AG10803 (cell line): Measurements from ENCODE around the gene MAPRE2.
A peak's percentile ranks its signal among the peaks of the same experiment; 100 is the strongest.

Source experiments
- DNase-seq: peaks from one replicate; pipeline ENCODE4 v3.0.0; 2010; ENCODE audit warnings: low read depth
- H3K4me3 ChIP-seq: 2 replicates; pipeline ENCODE4 v1.5.1; 2011; ENCODE audit warnings: mild to moderate bottlenecking, low read length, control low read depth
- TF ChIP-seq, protein P1 (sequence below): conservative IDR thresholded peaks from 2 replicates; pipeline ENCODE4 v1.5.1; 2011; ENCODE audit warnings: mild to moderate bottlenecking, low read length, control low read depth, inconsistent platforms

Gene MAPRE2

GRCh38 chr18:35176925-35177324 is 135.7 kb downstream of the MAPRE2 start:
- DNase-seq = no peak
- no peak overlapping the region for H3K4me3 ChIP-seq
- TF ChIP-seq, protein P1, sequence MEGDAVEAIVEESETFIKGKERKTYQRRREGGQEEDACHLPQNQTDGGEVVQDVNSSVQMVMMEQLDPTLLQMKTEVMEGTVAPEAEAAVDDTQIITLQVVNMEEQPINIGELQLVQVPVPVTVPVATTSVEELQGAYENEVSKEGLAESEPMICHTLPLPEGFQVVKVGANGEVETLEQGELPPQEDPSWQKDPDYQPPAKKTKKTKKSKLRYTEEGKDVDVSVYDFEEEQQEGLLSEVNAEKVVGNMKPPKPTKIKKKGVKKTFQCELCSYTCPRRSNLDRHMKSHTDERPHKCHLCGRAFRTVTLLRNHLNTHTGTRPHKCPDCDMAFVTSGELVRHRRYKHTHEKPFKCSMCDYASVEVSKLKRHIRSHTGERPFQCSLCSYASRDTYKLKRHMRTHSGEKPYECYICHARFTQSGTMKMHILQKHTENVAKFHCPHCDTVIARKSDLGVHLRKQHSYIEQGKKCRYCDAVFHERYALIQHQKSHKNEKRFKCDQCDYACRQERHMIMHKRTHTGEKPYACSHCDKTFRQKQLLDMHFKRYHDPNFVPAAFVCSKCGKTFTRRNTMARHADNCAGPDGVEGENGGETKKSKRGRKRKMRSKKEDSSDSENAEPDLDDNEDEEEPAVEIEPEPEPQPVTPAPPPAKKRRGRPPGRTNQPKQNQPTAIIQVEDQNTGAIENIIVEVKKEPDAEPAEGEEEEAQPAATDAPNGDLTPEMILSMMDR = no peak

DNA sequence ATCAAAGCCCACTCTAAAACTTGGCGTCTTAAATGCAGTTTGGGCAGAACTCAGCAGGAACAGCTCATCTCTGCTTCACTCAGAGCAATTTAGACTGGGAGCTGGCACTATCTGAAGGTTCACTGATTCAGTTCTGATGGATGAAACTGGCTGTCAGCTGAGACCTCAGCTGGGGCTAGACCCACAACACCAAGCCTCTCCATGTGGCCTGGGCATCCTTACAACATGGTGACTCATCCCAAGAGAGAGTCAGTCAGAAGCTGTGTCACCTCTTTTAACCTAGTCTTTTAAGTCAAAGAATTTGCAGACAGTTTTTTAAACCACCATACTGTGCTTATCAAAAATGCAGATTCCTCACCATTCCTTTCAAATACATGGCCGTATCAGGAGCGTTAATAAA is 137.0 kb downstream of the MAPRE2 start:
- DNase-seq = peak; percentile 62
- TF ChIP-seq, protein P1 = no peak
- no peak overlapping the region for H3K4me3 ChIP-seq

DNA sequence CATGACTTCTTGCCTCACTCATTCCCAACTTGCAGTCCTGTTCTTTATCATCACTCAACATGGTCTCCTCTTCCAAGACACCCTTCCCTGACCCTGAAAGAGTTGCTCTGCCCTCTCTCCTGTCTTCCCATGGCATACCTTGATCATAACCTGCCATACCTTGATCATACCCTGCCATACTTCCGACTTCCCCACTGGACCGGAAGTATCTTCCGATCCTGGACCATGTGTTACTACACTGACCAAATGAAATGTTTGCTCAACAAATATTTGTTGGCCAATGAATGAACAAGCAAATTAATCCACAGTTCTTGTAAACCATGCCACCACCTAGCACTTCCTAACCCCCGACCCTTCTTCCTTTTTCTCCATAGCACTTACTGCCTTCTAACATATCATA is 138.7 kb downstream of the MAPRE2 start:
- H3K4me3 ChIP-seq = no peak overlapping the region
- no peak for DNase-seq
- TF ChIP-seq, protein P1 = no peak

- no peak overlapping the region for H3K4me3 ChIP-seq
- TF ChIP-seq, protein P1 = no peak
- DNase-seq = no peak
Measured at GRCh38 chr18:35180455-35180854, 139.2 kb downstream of the MAPRE2 start.

- DNase-seq = peak; percentile 79
- TF ChIP-seq, protein P1 = no peak
- no peak overlapping the region for H3K4me3 ChIP-seq
Measured at GRCh38 chr18:35182151-35182550, 140.9 kb downstream of the MAPRE2 start.

- TF ChIP-seq, protein P1 = no peak
- no peak overlapping the region for H3K4me3 ChIP-seq
- DNase-seq = no peak
Measured at GRCh38 chr18:35183886-35184285, 142.7 kb downstream of the MAPRE2 start.

- peak; percentile 12 for DNase-seq
- H3K4me3 ChIP-seq = no peak overlapping the region
- TF ChIP-seq, protein P1 = no peak
Measured at GRCh38 chr18:35185771-35186170, 144.6 kb downstream of the MAPRE2 start.
